HL-60 (cell line): Measurements from ENCODE around the gene TTYH3.

Experiments used
- GABPA ChIP-seq: IDR thresholded peaks from 2 replicates; pipeline ENCODE4 v1.6.1; 2012; ENCODE audit warnings: low read depth
- TF ChIP-seq, protein P1 (sequence below): IDR thresholded peaks from one replicate; pipeline ENCODE4 v1.5.1; 2011; ENCODE audit warnings: low read length, control low read depth, inconsistent platforms; ENCODE audit not compliant: insufficient read depth
- TF ChIP-seq, protein P2 (sequence below): IDR thresholded peaks from 2 replicates; pipeline ENCODE4 v1.6.1; 2012; ENCODE audit warnings: low read depth; ENCODE audit not compliant: insufficient replicate concordance

DNA sequence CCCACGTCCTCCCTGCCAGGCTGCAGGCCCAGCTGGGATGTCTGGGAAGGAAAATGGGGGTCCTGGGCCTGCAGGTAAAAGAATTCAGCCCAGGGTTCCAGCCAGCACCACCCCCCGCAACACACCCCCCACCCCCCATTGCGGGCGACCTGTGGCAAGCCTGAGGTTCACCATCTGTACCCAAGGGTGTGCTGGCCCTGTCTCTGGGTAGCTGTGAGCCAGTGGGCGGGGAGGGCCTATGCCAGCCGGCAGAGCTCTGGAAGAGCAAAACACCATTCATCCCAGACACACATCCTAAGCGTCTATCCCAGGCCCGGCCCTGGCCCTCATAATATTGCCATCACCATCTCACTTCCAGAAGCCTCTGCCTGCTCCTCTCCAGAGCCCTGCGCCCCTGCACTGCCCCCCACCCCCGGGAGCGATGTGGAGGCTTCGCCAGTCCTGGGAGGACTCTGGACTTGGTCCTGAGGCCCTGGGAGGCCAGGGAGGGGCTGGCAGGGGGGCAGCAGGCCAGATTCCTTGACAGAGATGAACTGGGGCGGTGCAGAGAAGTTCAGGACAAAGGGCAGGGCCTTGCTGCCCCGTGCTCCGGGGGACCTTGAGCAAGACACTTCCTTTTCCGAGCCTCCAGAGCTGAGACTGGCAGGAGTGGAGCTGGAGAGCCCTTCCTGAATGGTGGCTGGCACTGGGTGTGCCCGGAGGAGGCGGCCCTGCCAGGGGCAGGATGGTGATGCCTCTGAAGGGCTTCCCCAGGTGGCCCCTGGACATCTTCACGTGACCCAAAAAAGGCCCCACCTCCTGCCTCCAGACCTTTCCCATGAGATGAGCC, 8.7 kb upstream of the TTYH3 start:
- TF ChIP-seq, protein P1, sequence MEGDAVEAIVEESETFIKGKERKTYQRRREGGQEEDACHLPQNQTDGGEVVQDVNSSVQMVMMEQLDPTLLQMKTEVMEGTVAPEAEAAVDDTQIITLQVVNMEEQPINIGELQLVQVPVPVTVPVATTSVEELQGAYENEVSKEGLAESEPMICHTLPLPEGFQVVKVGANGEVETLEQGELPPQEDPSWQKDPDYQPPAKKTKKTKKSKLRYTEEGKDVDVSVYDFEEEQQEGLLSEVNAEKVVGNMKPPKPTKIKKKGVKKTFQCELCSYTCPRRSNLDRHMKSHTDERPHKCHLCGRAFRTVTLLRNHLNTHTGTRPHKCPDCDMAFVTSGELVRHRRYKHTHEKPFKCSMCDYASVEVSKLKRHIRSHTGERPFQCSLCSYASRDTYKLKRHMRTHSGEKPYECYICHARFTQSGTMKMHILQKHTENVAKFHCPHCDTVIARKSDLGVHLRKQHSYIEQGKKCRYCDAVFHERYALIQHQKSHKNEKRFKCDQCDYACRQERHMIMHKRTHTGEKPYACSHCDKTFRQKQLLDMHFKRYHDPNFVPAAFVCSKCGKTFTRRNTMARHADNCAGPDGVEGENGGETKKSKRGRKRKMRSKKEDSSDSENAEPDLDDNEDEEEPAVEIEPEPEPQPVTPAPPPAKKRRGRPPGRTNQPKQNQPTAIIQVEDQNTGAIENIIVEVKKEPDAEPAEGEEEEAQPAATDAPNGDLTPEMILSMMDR = no peak
- TF ChIP-seq GABPA = no peak
- TF ChIP-seq, protein P2, sequence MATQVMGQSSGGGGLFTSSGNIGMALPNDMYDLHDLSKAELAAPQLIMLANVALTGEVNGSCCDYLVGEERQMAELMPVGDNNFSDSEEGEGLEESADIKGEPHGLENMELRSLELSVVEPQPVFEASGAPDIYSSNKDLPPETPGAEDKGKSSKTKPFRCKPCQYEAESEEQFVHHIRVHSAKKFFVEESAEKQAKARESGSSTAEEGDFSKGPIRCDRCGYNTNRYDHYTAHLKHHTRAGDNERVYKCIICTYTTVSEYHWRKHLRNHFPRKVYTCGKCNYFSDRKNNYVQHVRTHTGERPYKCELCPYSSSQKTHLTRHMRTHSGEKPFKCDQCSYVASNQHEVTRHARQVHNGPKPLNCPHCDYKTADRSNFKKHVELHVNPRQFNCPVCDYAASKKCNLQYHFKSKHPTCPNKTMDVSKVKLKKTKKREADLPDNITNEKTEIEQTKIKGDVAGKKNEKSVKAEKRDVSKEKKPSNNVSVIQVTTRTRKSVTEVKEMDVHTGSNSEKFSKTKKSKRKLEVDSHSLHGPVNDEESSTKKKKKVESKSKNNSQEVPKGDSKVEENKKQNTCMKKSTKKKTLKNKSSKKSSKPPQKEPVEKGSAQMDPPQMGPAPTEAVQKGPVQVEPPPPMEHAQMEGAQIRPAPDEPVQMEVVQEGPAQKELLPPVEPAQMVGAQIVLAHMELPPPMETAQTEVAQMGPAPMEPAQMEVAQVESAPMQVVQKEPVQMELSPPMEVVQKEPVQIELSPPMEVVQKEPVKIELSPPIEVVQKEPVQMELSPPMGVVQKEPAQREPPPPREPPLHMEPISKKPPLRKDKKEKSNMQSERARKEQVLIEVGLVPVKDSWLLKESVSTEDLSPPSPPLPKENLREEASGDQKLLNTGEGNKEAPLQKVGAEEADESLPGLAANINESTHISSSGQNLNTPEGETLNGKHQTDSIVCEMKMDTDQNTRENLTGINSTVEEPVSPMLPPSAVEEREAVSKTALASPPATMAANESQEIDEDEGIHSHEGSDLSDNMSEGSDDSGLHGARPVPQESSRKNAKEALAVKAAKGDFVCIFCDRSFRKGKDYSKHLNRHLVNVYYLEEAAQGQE = no peak
